Gastroesophageal sphincter (tissue), 4 donors: ENCODE measurements around the gene AHI1. TPM values are rescaled to one million over a fixed set of nuclear protein-coding genes. Genes with fewer than 3 reads are reported as not detected.

ENCODE experiments used
- ATAC-seq: fragments of 150-250 bp; one replicate; pipeline ENCODE4 v1.9.1; 2016; ENCODE audit warnings: mild to moderate bottlenecking, moderate library complexity
- H3K27ac ChIP-seq, 4 donors: fragments of 200-600 bp; sonication (generic) in 3 of 4; 1 replicate in 3 of 4; 2 replicates in 1 of 4; pipeline ENCODE4 v1.5.1; 2016 to 2019
- H3K27me3 ChIP-seq: fragments of 200-600 bp; sonication (generic); one replicate; pipeline ENCODE4 v1.5.1; 2019
- H3K36me3 ChIP-seq, 2 donors: fragments of 200-600 bp; sonication (generic); one replicate each; pipeline ENCODE4 v1.5.1; 2019; ENCODE audit warnings: control low read depth in 1 of 2
- H3K4me1 ChIP-seq, 3 donors: fragments of 200-600 bp; sonication (generic); 1 replicate in 2 of 3; 2 replicates in 1 of 3; pipeline ENCODE4 v1.5.1; 2016 to 2019; ENCODE audit warnings: control low read depth in 2 of 3
- H3K4me3 ChIP-seq, 2 donors: fragments of 200-600 bp; sonication (generic); one replicate each; pipeline ENCODE4 v1.5.1; 2019; ENCODE audit warnings: mild to moderate bottlenecking in 1 of 2, moderate library complexity in 1 of 2
- H3K9me3 ChIP-seq, 3 donors: fragments of 200-600 bp; sonication (generic); one replicate each; pipeline ENCODE4 v1.5.1; 2017 to 2019; ENCODE audit warnings: control low read depth in 2 of 3
- CTCF ChIP-seq, 4 experiments: fragments of 200-600 bp in 2 of 4; fragments of 450-650 bp in 2 of 4; sonication (generic) in 1 of 4; IDR thresholded peaks; one replicate each; pipeline ENCODE4 v1.5.1; 2017 to 2019; ENCODE audit warnings: antibody characterized with exemption in 4 of 4, mild to moderate bottlenecking in 2 of 4, moderate library complexity in 2 of 4
- EP300 ChIP-seq: sonication (generic); formaldehyde crosslinking; IDR thresholded peaks from one replicate; pipeline ENCODE4 v1.6.1; 2017; ENCODE audit warnings: antibody characterized with exemption, mild to moderate bottlenecking
- POLR2A ChIP-seq, 2 donors: fragments of 450-650 bp; IDR thresholded peaks; one replicate each; pipeline ENCODE4 v1.6.1; 2017; ENCODE audit warnings: antibody characterized with exemption in 2 of 2, mild to moderate bottlenecking in 2 of 2, moderate library complexity in 1 of 2
- POLR2AphosphoS5 ChIP-seq: sonication (generic); formaldehyde crosslinking; IDR thresholded peaks from one replicate; pipeline ENCODE4 v1.6.1; 2017; ENCODE audit warnings: antibody characterized with exemption
- WGBS, 2 donors: methylation state at CpG; one replicate each; pipeline ENCODE4 v1.1.5; 2018; ENCODE audit warnings: low coverage in 1 of 2; 5-methylcytosine and 5-hydroxymethylcytosine counted together
- total RNA-seq, 4 donors: library from RNA; depleted of rRNA; stranded (reverse); fragments of >200 nt; gene quantifications; one replicate each; pipeline ENCODE4 v1.1.0, GENCODE V29; 2016

AHI1 gene
- total RNA-seq, 4 donors from 2014 or later: 16.7 to 35.9 (median 27.0) TPM

GRCh38 chr6:135499441-135500340 is 2.2 kb upstream of the AHI1 start:
- Histone ChIP-seq H3K27me3 (no peaks in the 10 kb centered on the region), H3K9me3 (no peaks in the 10 kb centered on the region), H3K36me3 (peaks cover 0 to 3% of the 10 kb centered on the region in 2 donors), H3K4me3 (no peak overlapping the region), H3K27ac (peak overlapping the region; percentile 95 to 97 (median 96)), H3K4me1 (peaks cover 0 to 28% (median 5%) of the 10 kb centered on the region in 3 donors)
- no peak for ATAC-seq
- 78 to 83% methylated on average over 4 to 5 of the region's 5 CpGs for WGBS, 2 donors
- TF ChIP-seq POLR2A (IDR thresholded peaks at IDR 0.05) (no peak), EP300 (no peak), POLR2AphosphoS5 (no peak), CTCF (IDR thresholded peaks at IDR 0.05) (no peak)

- peak overlapping the region; percentile 95 to 97 (median 96) for H3K27ac ChIP-seq
- 0% methylated on average over 16 of the region's 16 CpGs for WGBS, 2 donors
- no peaks in the 10 kb centered on the region for H3K27me3 ChIP-seq
- TF ChIP-seq POLR2A (IDR thresholded peaks at IDR 0.05) (no peak), EP300 (no peak), POLR2AphosphoS5 (peak; percentile 82), CTCF (IDR thresholded peaks at IDR 0.05) (peak in 1 of 4 experiments; percentile 3)
- no peaks in the 10 kb centered on the region for H3K9me3 ChIP-seq
- H3K4me3 ChIP-seq: peak overlapping the region; percentile 79 to 95
- peaks cover 0 to 28% (median 5%) of the 10 kb centered on the region in 3 donors for H3K4me1 ChIP-seq
- peaks cover 0 to 3% of the 10 kb centered on the region in 2 donors for H3K36me3 ChIP-seq
- ATAC-seq: peak; percentile 87
These were observed 773 bp upstream of the AHI1 start for GRCh38 chr6:135498185-135498841.

GRCh38 chr6:135496800-135497411 is 634 bp downstream of the AHI1 start:
- Histone ChIP-seq H3K36me3 (peaks cover 0 to 8% of the 10 kb centered on the region in 2 donors), H3K9me3 (no peaks in the 10 kb centered on the region), H3K27me3 (no peaks in the 10 kb centered on the region), H3K4me1 (peaks cover 0 to 28% (median 5%) of the 10 kb centered on the region in 3 donors), H3K4me3 (peak overlapping the region; percentile 79 to 95), H3K27ac (peak overlapping the region; percentile 95 to 97 (median 96))
- 3 to 7% methylated on average over 4 to 6 of the region's 9 CpGs for WGBS, 2 donors
- ATAC-seq: no peak
- no peak for TF ChIP-seq POLR2AphosphoS5
- TF ChIP-seq CTCF (IDR thresholded peaks at IDR 0.05): no peak
- no peak for TF ChIP-seq EP300
- TF ChIP-seq POLR2A (IDR thresholded peaks at IDR 0.05): no peak

- no peaks in the 10 kb centered on the region for H3K27me3 ChIP-seq
- H3K36me3 ChIP-seq: peaks cover 5 to 42% of the 10 kb centered on the region in 2 donors
- no peaks in the 10 kb centered on the region for H3K9me3 ChIP-seq
- TF ChIP-seq CTCF (IDR thresholded peaks at IDR 0.05) (no peak), POLR2A (IDR thresholded peaks at IDR 0.05) (no peak), POLR2AphosphoS5 (no peak), EP300 (no peak)
- no peak overlapping the region for H3K27ac ChIP-seq
- H3K4me1 ChIP-seq: peaks cover 0 to 18% (median 0%) of the 10 kb centered on the region in 3 donors
- ATAC-seq: no peak
- no peak overlapping the region for H3K4me3 ChIP-seq
- 83 to 94% methylated on average over 4 to 9 of the region's 10 CpGs for WGBS, 2 donors
These were observed 4.2 kb downstream of the AHI1 start for GRCh38 chr6:135493218-135493961.
